SKM-1 treated with dmso at 0.1 percent for 144 hours (cell line): ENCODE results near the gene ADAM15.

Experiments
- DNase-seq: peaks from one replicate; lab custom pipeline; 2025; ENCODE audit not compliant: unreplicated experiment; lab: John Stamatoyannopoulos, UW

Gene ADAM15

GRCh38 chr1:155011437-155012025 lies 39.6 kb upstream of the ADAM15 start:
- no peak for DNase-seq

- peak; percentile 40 for DNase-seq
These were observed 39.0 kb upstream of the ADAM15 start for GRCh38 chr1:155012026-155012546.

- peak; percentile 59 for DNase-seq
These were observed 38.1 kb upstream of the ADAM15 start for GRCh38 chr1:155012776-155013602.

- no peak for DNase-seq
These were observed 37.5 kb upstream of the ADAM15 start for GRCh38 chr1:155013632-155014031.

- DNase-seq = no peak
These were observed 36.2 kb upstream of the ADAM15 start for GRCh38 chr1:155014709-155015508.

- no peak for DNase-seq
These were observed 35.4 kb upstream of the ADAM15 start for GRCh38 chr1:155015527-155016230.

GRCh38 chr1:155016231-155016831 lies 34.8 kb upstream of the ADAM15 start:
- no peak for DNase-seq

GRCh38 chr1:155017041-155017945 lies 33.8 kb upstream of the ADAM15 start:
- DNase-seq = peak; percentile 85

- DNase-seq = no peak
These were observed 33.2 kb upstream of the ADAM15 start for GRCh38 chr1:155017946-155018316.

GRCh38 chr1:155018617-155019348 lies 32.3 kb upstream of the ADAM15 start:
- no peak for DNase-seq

GRCh38 chr1:155019377-155020245 lies 31.5 kb upstream of the ADAM15 start:
- DNase-seq = no peak

- DNase-seq = no peak
These were observed 28.8 kb upstream of the ADAM15 start for GRCh38 chr1:155022136-155022926.

- peak; percentile 29 for DNase-seq
These were observed 28.2 kb upstream of the ADAM15 start for GRCh38 chr1:155022927-155023236.

GRCh38 chr1:155023627-155024026 lies 27.5 kb upstream of the ADAM15 start:
- DNase-seq = no peak

- no peak for DNase-seq
These were observed 26.8 kb upstream of the ADAM15 start for GRCh38 chr1:155024315-155024714.

GRCh38 chr1:155026154-155026553 lies 25.0 kb upstream of the ADAM15 start:
- no peak for DNase-seq

GRCh38 chr1:155026588-155026987 lies 24.5 kb upstream of the ADAM15 start:
- no peak for DNase-seq
